Right lobe of liver (tissue), 4 donors: ENCODE measurements around the gene GUCD1.
"Not testable (repeated sequence)": the region's sequence is repeated elsewhere in the genome, so short reads cannot be mapped to it uniquely, and the experiment has no call there.

Experiments
- CTCF ChIP-seq, 4 donors: fragments of 200-600 bp in 3 of 4; fragments of 450-650 bp in 1 of 4; IDR thresholded peaks; one replicate each; pipeline versions ENCODE4 v1.5.1 to v1.8.0; 2016 to 2022; ENCODE audit warnings: antibody characterized with exemption in 4 of 4, mild to moderate bottlenecking in 2 of 4
- POLR2A ChIP-seq: fragments of 450-650 bp; IDR thresholded peaks from one replicate; pipeline ENCODE4 v1.6.1; 2017; ENCODE audit warnings: antibody characterized with exemption, mild to moderate bottlenecking
- donor health status: DM: no; HTN: no; CAD: no.
- donor health status: DM: no; HTN: no; CAD: no.
- donor health status: DM: no; HTN: yes; CAD: no.

GRCh38 chr22:24593559-24593835 is 38.6 kb upstream of the GUCD1 start:
- TF ChIP-seq CTCF (IDR thresholded peaks at IDR 0.05); POLR2A: not testable (repeated sequence)
